BE2C (cell line): ENCODE measurements around the gene HDAC4.

ENCODE experiments used
- DNase-seq: peaks from one replicate; pipeline ENCODE4 v3.0.0-alpha.2; 2020
- H3K27me3 ChIP-seq: fragments of 250-450 bp; sonication (Bioruptor Pico); 2 replicates; pipeline ENCODE4 v1.5.1; 2020; ENCODE audit warnings: mild to moderate bottlenecking
- H3K36me3 ChIP-seq: fragments of 250-450 bp; sonication (Bioruptor Pico); 2 replicates; pipeline ENCODE4 v1.5.1; 2020; ENCODE audit warnings: mild to moderate bottlenecking
- H3K4me1 ChIP-seq: fragments of 250-450 bp; sonication (Bioruptor Pico); 2 replicates; pipeline ENCODE4 v1.5.1; 2020
- H3K4me3 ChIP-seq: 2 replicates; pipeline ENCODE4 v1.5.1; 2011; ENCODE audit warnings: low read depth, low read length
- H3K9me3 ChIP-seq: fragments of 250-450 bp; sonication (Bioruptor Pico); 2 replicates; pipeline ENCODE4 v1.5.1; 2020
- CTCF ChIP-seq: IDR thresholded peaks from 2 replicates; pipeline ENCODE4 v1.5.1; 2012; ENCODE audit warnings: mild to moderate bottlenecking, low read depth, low read length

Gene HDAC4

GRCh38 chr2:239294571-239295054, 106.2 kb downstream of the HDAC4 start:
- Histone ChIP-seq H3K4me1 (no peaks in the 10 kb centered on the region), H3K36me3 (no peaks in the 10 kb centered on the region), H3K27me3 (no peaks in the 10 kb centered on the region), H3K4me3 (no peak overlapping the region), H3K9me3 (no peaks in the 10 kb centered on the region)
- TF ChIP-seq CTCF, result no peak
- DNase-seq, result no peak

DNA sequence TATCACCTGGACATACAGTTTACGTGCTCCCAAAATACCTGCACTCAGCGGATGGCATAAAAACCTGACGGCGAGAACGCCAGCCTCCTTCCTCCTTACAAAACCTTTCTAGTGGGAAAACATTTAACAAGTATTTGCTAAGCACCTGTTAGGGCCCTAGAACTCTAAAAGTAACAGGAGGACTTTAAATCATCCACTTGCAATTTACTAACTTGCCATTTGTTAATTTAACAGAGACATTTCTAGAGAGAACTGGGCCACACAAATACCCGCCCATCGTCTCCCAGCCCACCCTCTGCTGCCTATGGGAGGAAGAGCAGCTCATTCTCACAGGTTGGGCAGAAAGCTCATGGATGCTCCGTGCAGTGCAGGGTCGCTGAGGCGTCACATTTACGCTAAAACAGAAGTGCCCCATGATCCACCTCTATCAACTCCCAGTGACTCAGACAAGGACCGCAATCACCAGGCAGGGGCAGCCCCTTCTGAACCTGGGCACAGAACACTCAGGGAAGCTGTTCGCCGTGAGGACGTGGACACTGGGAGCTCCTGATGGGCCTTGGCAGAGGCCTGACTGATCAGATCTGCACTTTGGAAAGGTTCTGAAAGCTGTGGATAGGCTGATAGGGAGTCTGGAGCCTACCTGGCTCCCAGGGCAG, 106.9 kb downstream of the HDAC4 start:
- Histone ChIP-seq H3K4me3 (no peak overlapping the region), H3K36me3 (no peaks in the 10 kb centered on the region), H3K27me3 (no peaks in the 10 kb centered on the region), H3K9me3 (no peaks in the 10 kb centered on the region), H3K4me1 (no peaks in the 10 kb centered on the region)
- DNase-seq, result no peak
- TF ChIP-seq CTCF, result peak; percentile 1; the same call in 1 of the 2 replicates

- H3K27me3 ChIP-seq, result no peaks in the 10 kb centered on the region
- no peaks in the 10 kb centered on the region for H3K4me1 ChIP-seq
- no peaks in the 10 kb centered on the region for H3K36me3 ChIP-seq
- no peak for DNase-seq
- TF ChIP-seq CTCF, result no peak
- H3K9me3 ChIP-seq, result no peaks in the 10 kb centered on the region
- H3K4me3 ChIP-seq, result no peak overlapping the region
Observed at GRCh38 chr2:239292959-239293774, 107.7 kb downstream of the HDAC4 start.

DNA sequence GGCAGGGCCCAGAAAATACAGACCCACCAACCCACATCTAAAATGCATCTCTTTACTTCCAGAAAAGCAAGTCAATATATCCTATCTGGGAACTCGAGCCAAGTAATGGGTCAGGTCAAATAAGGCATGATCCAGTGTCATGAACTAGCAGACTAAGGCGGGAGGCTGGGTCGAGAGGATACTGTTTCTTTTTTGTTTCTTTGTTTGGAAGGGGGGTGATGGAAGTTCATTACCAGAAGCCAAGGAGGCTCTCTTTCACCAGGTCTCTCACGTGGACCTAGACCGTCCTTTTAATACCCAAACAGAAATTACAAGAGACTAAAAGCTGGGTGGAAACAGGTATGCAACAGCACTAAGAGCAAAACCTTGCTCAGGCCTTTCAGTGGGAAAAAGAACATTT, 108.3 kb downstream of the HDAC4 start:
- no peak for DNase-seq
- H3K27me3 ChIP-seq, result no peaks in the 10 kb centered on the region
- H3K36me3 ChIP-seq, result no peaks in the 10 kb centered on the region
- no peaks in the 10 kb centered on the region for H3K9me3 ChIP-seq
- no peak for TF ChIP-seq CTCF
- H3K4me3 ChIP-seq, result no peak overlapping the region
- 0 out of 2 replicates have a peak, but pooled peaks cover 2% of the 10 kb centered on the region for H3K4me1 ChIP-seq

DNA sequence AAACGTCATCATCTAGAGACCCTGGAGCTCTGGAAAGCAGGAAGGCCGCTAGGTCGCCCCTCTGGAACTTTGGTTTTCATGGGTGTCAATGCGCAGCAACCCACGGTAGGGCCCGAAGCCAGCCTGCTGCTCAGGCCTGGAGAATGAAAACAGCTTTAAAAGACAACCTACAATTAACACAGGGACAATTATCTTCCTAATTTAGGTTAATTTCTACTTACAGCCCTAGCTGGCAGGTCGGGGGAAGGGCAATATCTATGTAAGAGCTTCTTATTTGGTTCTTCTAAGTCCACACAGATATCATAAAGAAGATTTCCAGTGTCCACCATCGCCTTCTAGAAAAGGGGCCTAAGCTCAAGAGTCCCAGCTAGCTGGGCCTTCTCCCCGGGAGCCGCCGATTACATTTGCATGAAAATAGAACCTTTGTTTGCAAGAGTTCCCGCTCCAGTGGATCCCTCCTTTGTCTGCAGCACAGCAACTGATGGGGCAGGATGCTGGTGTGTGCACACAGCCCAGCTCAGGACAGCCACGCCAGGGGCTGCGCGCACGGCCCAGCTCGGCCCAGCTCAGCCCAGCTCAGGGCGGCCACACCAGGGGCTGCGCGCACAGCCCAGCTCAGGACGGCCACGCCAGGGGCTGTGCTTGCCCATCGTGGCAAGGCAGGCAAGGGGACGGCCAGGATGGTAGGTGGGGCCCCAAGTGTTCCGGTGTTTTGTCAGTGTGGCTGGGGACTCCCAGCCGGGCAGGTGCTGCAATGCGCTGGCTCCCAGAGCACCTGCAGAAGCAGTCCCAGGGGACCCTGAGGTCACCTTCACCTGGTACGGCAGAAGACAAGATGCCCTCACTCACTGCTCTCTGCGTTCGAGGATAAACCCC, 109.1 kb downstream of the HDAC4 start:
- Histone ChIP-seq H3K27me3 (no peaks in the 10 kb centered on the region), H3K4me1 (0 out of 2 replicates have a peak, but pooled peaks cover 3% of the 10 kb centered on the region), H3K9me3 (no peaks in the 10 kb centered on the region), H3K4me3 (no peak overlapping the region), H3K36me3 (no peaks in the 10 kb centered on the region)
- DNase-seq, result no peak
- no peak for TF ChIP-seq CTCF
